ENCODE measurements around the gene WIPF2. TPM values are rescaled to one million over a fixed set of nuclear protein-coding genes. Genes with fewer than 3 reads are reported as not detected.

Gene WIPF2
- total and polyA plus RNA-seq, 2 of the 8 experiments (the other 6 are each of a cell fraction or from before 2014, with no cell fraction given) = 6.9 to 25.3 TPM

GRCh38 chr17:40170325-40170724, 48.8 kb upstream of the WIPF2 start:
- Histone ChIP-seq H2BK120ac (replicated peaks; ENCODE audit: low read depth, low read length) (no peak overlapping the region), H3K36me3 (ENCODE audit: control insufficient read depth in 2 of 4, insufficient read depth in 4 of 4, low read length in 3 of 4) (peaks cover 40 to 75% (median 62%) of the 10 kb centered on the region in 4 experiments)

More at GRCh38 chr17:40170325-40170724, 48.8 kb upstream of the WIPF2 start:
- H2BK20ac ChIP-seq (ENCODE audit: low read length) = no peak overlapping the region
- no peak overlapping the region for H4K8ac ChIP-seq (ENCODE audit: extremely low read depth, insufficient read depth, low read length)
- no peak overlapping the region for H3K18ac ChIP-seq (ENCODE audit: extremely low read depth, low read length)
- no peak overlapping the region for H2BK15ac ChIP-seq (ENCODE audit: low read length)
- H3K4ac ChIP-seq (replicated peaks; ENCODE audit: insufficient read length, low read depth, low read length) = no peak overlapping the region
- no peak overlapping the region for H2BK5ac ChIP-seq (ENCODE audit: low read depth, low read length)
- H4K20me1 ChIP-seq (replicated peaks in 1 of 2; ENCODE audit: control insufficient read depth in 1 of 2, insufficient read depth in 2 of 2, low read length in 2 of 2) = peaks cover 0 to 4% of the 10 kb centered on the region in 2 experiments
- no peak overlapping the region for H3K56ac ChIP-seq (replicated peaks; ENCODE audit: insufficient read length, low read depth, low read length)
- H4K91ac ChIP-seq (replicated peaks; ENCODE audit: insufficient read length, low read length) = no peak overlapping the region
- H4K5ac ChIP-seq (ENCODE audit: insufficient read length, low read depth, low read length) = no peak overlapping the region
- H2AK5ac ChIP-seq (ENCODE audit: low read depth, low read length) = no peak overlapping the region
- H3K9me3 ChIP-seq (ENCODE audit: insufficient read depth in 2 of 2, low read depth in 1 of 2, low read length in 1 of 2) = no peaks in the 10 kb centered on the region
- DNase-seq (ENCODE audit: low read depth in 1 of 2, low spot score in 2 of 2) (no peak), FAIRE-seq (no peak)
- H3K4me1 ChIP-seq (replicated peaks in 1 of 4; ENCODE audit: control insufficient read depth in 3 of 4, insufficient read depth in 4 of 4, low read length in 3 of 4) = peaks cover 0 to 6% (median 0%) of the 10 kb centered on the region in 4 experiments; a peak in 2 of 7 replicates
- POLR2A ChIA-PET (ENCODE audit: partially characterized antibody) = interaction anchor here (0.6 to 3.6 kb wide), 7 partner anchors 9 to 145 kb away, joined by 3 to 22 read pairs (median 4); partner anchors contain the start of genes CASC3 and MSL1
- H3K23me2 ChIP-seq (ENCODE audit: low read depth, low read length) = no peaks in the 10 kb centered on the region
- CTCF ChIA-PET (ENCODE audit: partially characterized antibody) = interaction anchor here (0.7 to 1.6 kb wide), 5 partner anchors 12 to 111 kb away, joined by 3 to 11 read pairs (median 5); no protein-coding TSS in a partner anchor
- H2BK12ac ChIP-seq (ENCODE audit: low read depth, low read length) = no peak overlapping the region
- H3K23ac ChIP-seq (ENCODE audit: insufficient read length) = no peak overlapping the region
- WGBS, 2 experiments (ENCODE audit: extremely low coverage in 1 of 2, insufficient coverage in 1 of 2, insufficient read length in 1 of 2, insufficient replicate concordance in 2 of 2, low coverage in 1 of 2, low lambda C conversion rate in 2 of 2, missing lambda C conversion rate in 1 of 2) = 100% methylated on average over 2 of the region's 2 CpGs; no CpG with 5 or more reads in 1 of the 2 experiments
- no peak overlapping the region for H3K4me2 ChIP-seq (ENCODE audit: insufficient read depth in 1 of 2, low read depth in 2 of 2, low read length in 2 of 2)
- H2AFZ ChIP-seq (ENCODE audit: low read length) = no peak overlapping the region
- H3K4me3 ChIP-seq (ENCODE audit: extremely low read depth in 1 of 4, insufficient read depth in 2 of 4, low read depth in 3 of 4, low read length in 4 of 4) = no peak overlapping the region
- H3K14ac ChIP-seq (ENCODE audit: insufficient read length) = no peak overlapping the region
- TF ChIP-seq TAF7 (optimal IDR thresholded peaks at IDR 0.05; ENCODE audit: borderline replicate concordance, low read depth, low read length) (no peak), KDM4A (IDR thresholded peaks at IDR 0.05; ENCODE audit: low read depth, low read length, severe bottlenecking) (no peak), POLR2AphosphoS5 (IDR thresholded peaks at IDR 0.05; ENCODE audit: low read depth, low read length) (no peak), CTCF (IDR thresholded peaks at IDR 0.05; ENCODE audit: control extremely low read depth in 1 of 3, insufficient read depth in 1 of 3, low read depth in 1 of 3, low read length in 3 of 3) (no peak), RFX5 (IDR thresholded peaks at IDR 0.05; ENCODE audit: borderline replicate concordance, low read depth, low read length) (no peak), RNF2 (IDR thresholded peaks at IDR 0.05; ENCODE audit: borderline replicate concordance, low read depth, low read length, missing control alignments, poor library complexity, severe bottlenecking) (no peak), ATF3 (IDR thresholded peaks at IDR 0.05; ENCODE audit: insufficient read depth, low read depth, low read length) (no peak), MAFK (IDR thresholded peaks at IDR 0.05; ENCODE audit: low read depth, low read length) (no peak), ZNF274 (IDR thresholded peaks at IDR 0.05; ENCODE audit: borderline replicate concordance, extremely low read depth, low read length) (no peak)
- no peak overlapping the region for H3K27ac ChIP-seq (ENCODE audit: low read depth, low read length)
- H3K79me2 ChIP-seq (ENCODE audit: control insufficient read depth in 1 of 2, insufficient read depth in 2 of 2, low read length in 2 of 2) = no peaks in the 10 kb centered on the region
- no peaks in the 10 kb centered on the region for H3K79me1 ChIP-seq (ENCODE audit: low read depth, low read length)
- H3K9ac ChIP-seq (replicated peaks in 1 of 4; ENCODE audit: extremely low read depth in 1 of 4, low read depth in 3 of 4, low read length in 3 of 4) = no peak overlapping the region
- no peaks in the 10 kb centered on the region for H3K27me3 ChIP-seq (replicated peaks in 1 of 4; ENCODE audit: control insufficient read depth in 3 of 4, extremely low read depth in 1 of 4, insufficient read depth in 3 of 4, low read length in 3 of 4)
